ENCODE measurements around the gene RAB7A.

DNA sequence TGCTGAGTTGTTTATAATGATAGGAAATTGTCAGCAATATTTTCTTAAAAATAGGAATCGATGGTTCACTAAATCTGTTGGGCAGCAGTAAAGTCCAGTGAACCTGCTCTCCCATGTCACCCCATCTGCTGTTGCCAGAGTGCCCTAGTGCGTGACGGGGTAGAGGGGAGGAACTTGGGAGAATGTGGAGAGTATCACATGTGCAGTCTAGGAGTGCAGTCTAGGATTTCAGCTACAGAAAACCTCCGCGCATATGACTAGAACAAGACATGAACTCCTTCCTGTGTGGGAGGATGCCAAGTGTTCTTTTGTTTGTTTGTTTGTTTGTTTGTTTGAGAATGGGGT, 78.8 kb downstream of the RAB7A start:
- TF ChIP-seq, protein P1, sequence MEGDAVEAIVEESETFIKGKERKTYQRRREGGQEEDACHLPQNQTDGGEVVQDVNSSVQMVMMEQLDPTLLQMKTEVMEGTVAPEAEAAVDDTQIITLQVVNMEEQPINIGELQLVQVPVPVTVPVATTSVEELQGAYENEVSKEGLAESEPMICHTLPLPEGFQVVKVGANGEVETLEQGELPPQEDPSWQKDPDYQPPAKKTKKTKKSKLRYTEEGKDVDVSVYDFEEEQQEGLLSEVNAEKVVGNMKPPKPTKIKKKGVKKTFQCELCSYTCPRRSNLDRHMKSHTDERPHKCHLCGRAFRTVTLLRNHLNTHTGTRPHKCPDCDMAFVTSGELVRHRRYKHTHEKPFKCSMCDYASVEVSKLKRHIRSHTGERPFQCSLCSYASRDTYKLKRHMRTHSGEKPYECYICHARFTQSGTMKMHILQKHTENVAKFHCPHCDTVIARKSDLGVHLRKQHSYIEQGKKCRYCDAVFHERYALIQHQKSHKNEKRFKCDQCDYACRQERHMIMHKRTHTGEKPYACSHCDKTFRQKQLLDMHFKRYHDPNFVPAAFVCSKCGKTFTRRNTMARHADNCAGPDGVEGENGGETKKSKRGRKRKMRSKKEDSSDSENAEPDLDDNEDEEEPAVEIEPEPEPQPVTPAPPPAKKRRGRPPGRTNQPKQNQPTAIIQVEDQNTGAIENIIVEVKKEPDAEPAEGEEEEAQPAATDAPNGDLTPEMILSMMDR (optimal IDR thresholded peaks at IDR 0.05 in 1 of 3, IDR thresholded peaks at IDR 0.05 in 1 of 3, conservative IDR thresholded peaks at IDR 0.05 in 1 of 3; ENCODE audit: extremely low read depth in 1 of 3, insufficient read depth in 2 of 3, low read length in 3 of 3), result no peak
- no peak for TF ChIP-seq EZH2 (IDR thresholded peaks at IDR 0.05; ENCODE audit: low read length)
